GM18861 (cell line): ENCODE results near the gene TSHZ2.
"Not testable (repeated sequence)": the region's sequence is repeated elsewhere in the genome, so short reads cannot be mapped to it uniquely, and the experiment has no call there.

Source experiments
- ATAC-seq: cut with Tn5 transposase; IDR thresholded peaks from one replicate; pipeline ENCODE4 v1.9.1; 2021; ENCODE audit not compliant: unreplicated experiment

The TSHZ2 gene

GRCh38 chr20:53023732-53024520 is 51.8 kb downstream of the TSHZ2 start:
- no peak for ATAC-seq

- not testable (repeated sequence) for ATAC-seq
Measured at GRCh38 chr20:53024653-53025052, 52.5 kb downstream of the TSHZ2 start.

GRCh38 chr20:53027089-53027488 is 54.9 kb downstream of the TSHZ2 start:
- no peak for ATAC-seq

- no peak for ATAC-seq
Measured at GRCh38 chr20:53028337-53029007, 56.3 kb downstream of the TSHZ2 start.

GRCh38 chr20:53030061-53030460 is 57.9 kb downstream of the TSHZ2 start:
- ATAC-seq = no peak

- no peak for ATAC-seq
Measured at GRCh38 chr20:53032046-53032445, 59.9 kb downstream of the TSHZ2 start.

- ATAC-seq = no peak
Measured at GRCh38 chr20:53032478-53032932, 60.3 kb downstream of the TSHZ2 start.

- ATAC-seq = no peak
Measured at GRCh38 chr20:53033176-53033575, 61.0 kb downstream of the TSHZ2 start.

GRCh38 chr20:53034899-53035298 is 62.7 kb downstream of the TSHZ2 start:
- no peak for ATAC-seq

- no peak for ATAC-seq
Measured at GRCh38 chr20:53036992-53037391, 64.8 kb downstream of the TSHZ2 start.

- no peak for ATAC-seq
Measured at GRCh38 chr20:53037621-53038020, 65.5 kb downstream of the TSHZ2 start.

- ATAC-seq = no peak
Measured at GRCh38 chr20:53038299-53038698, 66.1 kb downstream of the TSHZ2 start.

GRCh38 chr20:53040693-53041589 is 68.8 kb downstream of the TSHZ2 start:
- ATAC-seq = no peak

GRCh38 chr20:53042521-53042920 is 70.4 kb downstream of the TSHZ2 start:
- ATAC-seq = no peak

GRCh38 chr20:53044296-53044695 is 72.1 kb downstream of the TSHZ2 start:
- no peak for ATAC-seq

- ATAC-seq = no peak
Measured at GRCh38 chr20:53045941-53046340, 73.8 kb downstream of the TSHZ2 start.

- ATAC-seq = no peak
Measured at GRCh38 chr20:53047203-53047602, 75.0 kb downstream of the TSHZ2 start.

- ATAC-seq = no peak
Measured at GRCh38 chr20:53048387-53048786, 76.2 kb downstream of the TSHZ2 start.

- no peak for ATAC-seq
Measured at GRCh38 chr20:53050338-53050737, 78.2 kb downstream of the TSHZ2 start.

GRCh38 chr20:53052380-53052779 is 80.2 kb downstream of the TSHZ2 start:
- ATAC-seq = no peak

- ATAC-seq = no peak
Measured at GRCh38 chr20:53053595-53053994, 81.4 kb downstream of the TSHZ2 start.
